ENCODE measurements around the gene KIAA0586.

Gene KIAA0586

DNA sequence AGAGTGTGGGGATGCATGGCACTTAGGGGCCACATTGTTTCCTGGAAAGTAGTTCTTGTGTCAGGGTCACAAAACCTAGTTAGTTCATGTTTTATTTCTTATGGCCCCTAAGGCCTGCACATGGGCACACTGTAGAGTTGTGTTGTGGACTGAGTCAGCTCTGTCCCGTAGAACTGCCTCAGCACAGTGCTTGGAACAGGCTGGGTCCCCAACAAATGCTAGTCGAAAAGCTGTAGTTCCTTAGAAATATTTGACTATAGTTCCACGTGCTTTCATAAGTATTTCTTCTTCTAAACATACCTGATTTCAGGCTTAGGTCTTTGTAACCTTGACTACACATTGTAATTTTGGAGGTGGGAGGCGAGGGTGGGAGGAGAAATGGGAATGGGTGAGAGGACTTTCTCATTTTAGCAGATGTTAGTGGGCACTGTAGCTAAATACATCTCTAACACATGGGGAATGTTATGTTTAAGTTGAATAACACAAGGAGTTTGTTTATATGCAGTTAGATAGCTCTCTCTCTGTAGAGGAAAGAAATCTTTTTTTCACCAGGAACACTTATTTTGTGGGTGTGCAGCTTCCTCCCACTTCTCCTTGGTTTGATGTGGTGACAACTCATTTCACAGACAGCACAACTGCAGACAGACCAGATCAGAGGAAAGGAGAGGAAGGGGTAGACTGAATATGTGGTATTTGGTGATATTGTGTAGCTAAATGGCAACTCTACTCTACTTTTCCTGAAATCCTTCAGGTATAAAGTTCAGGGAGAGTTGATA lies 170.7 kb downstream of the KIAA0586 start:
- DNase-seq (ENCODE audit: low read depth), result no peak

DNA sequence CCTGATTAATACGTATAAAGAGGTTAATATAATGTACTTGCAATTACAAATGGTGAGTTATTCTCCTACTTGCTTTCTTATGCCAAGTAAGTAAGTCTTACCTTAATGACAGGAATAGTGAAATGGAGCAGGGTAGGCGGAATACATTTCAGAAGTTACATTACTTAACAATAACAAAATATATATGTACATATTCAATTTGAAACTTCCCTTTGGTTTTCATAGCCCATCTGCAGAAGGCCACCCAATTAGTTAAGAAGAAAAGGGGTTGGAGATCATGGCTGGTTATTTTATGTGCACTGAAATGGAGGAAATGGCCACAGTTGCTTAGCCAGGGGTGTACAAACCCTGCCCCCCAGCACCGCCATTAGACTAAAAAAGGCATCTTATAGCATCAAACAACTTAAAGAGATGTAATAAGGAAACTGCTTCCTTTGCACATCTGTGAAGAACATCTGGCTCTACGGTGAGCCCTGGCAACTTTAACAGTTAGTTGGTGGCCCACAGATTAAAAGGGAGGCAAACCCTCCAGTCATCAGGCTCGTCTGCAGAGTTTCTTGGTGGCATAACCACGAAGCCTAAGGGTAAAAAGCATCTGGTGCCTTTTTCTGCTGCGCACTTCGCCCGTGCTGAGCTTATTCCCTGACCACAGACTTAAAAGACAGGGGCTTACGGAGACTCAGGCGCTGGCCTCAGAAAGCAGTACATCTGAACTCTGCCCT lies 171.4 kb downstream of the KIAA0586 start:
- DNase-seq (ENCODE audit: low read depth), result no peak

DNA sequence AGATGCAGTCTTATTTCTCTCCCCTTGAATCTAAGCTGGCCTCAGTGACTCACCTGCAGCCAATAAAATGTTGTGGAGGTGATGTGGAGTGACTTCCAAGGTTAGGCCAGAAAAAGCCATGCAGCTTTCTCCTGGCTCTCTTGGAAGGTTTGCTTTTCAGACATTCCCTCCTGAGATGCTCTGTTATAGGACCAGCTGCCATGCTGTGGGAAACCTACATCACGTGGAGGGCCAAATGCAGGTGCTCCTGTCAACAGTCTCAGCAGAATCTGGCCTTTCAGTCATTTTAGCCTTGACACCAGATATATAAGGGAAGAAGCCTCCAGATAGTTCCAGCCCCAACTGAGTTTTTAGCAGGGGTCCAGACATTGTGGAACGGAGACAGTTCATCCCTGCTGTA lies 172.2 kb downstream of the KIAA0586 start:
- DNase-seq (ENCODE audit: low read depth), result no peak

All from stimulated activated CD8-positive, alpha-beta memory T cell treated with anti-CD3 and anti-CD28 coated beads, Interleukin-15, amount 100 ng/mL, for 24 hours (primary cell).